Measurements from ENCODE around the gene PDE6H. TPM values are rescaled to one million over a fixed set of nuclear protein-coding genes. Genes with fewer than 3 reads are reported as not detected.

The PDE6H gene
- total and polyA plus RNA-seq, 4 donors, result 0.08 to 0.88 TPM; not detected in 2

- no peaks in the 10 kb centered on the region for H3K36me3 ChIP-seq (ENCODE audit: control insufficient read depth in 4 of 4, insufficient read depth in 4 of 4, low read length in 4 of 4)
- H3K9me3 ChIP-seq (ENCODE audit: control insufficient read depth in 4 of 4, insufficient read depth in 3 of 4, low read length in 3 of 4), result no peaks in the 10 kb centered on the region
- ATAC-seq (ENCODE audit: insufficient read depth, low FRiP score), result no peak
- TF ChIP-seq CTCF (IDR thresholded peaks at IDR 0.05; ENCODE audit: control extremely low read depth, extremely low read depth), result no peak
- peaks cover 0 to 3% (median 0%) of the 10 kb centered on the region in 5 donors for H3K4me1 ChIP-seq (ENCODE audit: control insufficient read depth in 5 of 5, insufficient read depth in 5 of 5, low read length in 5 of 5)
- WGBS, 2 donors, result 83 to 85% methylated on average over 3 of the region's 3 CpGs
- no peak overlapping the region for H3K4me3 ChIP-seq
- H3K9ac ChIP-seq (ENCODE audit: insufficient read depth in 1 of 2, low read length in 2 of 2), result no peak overlapping the region
- H3K27ac ChIP-seq (ENCODE audit: low read depth in 1 of 2, low read length in 1 of 2), result no peak overlapping the region
- no peak for DNase-seq
- H3K27me3 ChIP-seq (ENCODE audit: control insufficient read depth in 3 of 3, insufficient read depth in 3 of 3, low read length in 2 of 3), result no peaks in the 10 kb centered on the region
Measured at GRCh38 chr12:14968478-14968877, 4.4 kb upstream of the PDE6H start.

- WGBS, 2 donors, result 76 to 89% methylated on average over 4 of the region's 4 CpGs
- Histone ChIP-seq H3K27me3 (ENCODE audit: control insufficient read depth in 3 of 3, insufficient read depth in 3 of 3, low read length in 2 of 3) (no peaks in the 10 kb centered on the region), H3K9me3 (ENCODE audit: control insufficient read depth in 4 of 4, insufficient read depth in 3 of 4, low read length in 3 of 4) (no peaks in the 10 kb centered on the region), H3K9ac (ENCODE audit: insufficient read depth in 1 of 2, low read length in 2 of 2) (no peak overlapping the region), H3K27ac (ENCODE audit: low read depth in 1 of 2, low read length in 1 of 2) (no peak overlapping the region), H3K4me1 (ENCODE audit: control insufficient read depth in 5 of 5, insufficient read depth in 5 of 5, low read length in 5 of 5) (peaks cover 0 to 3% (median 0%) of the 10 kb centered on the region in 5 donors), H3K36me3 (ENCODE audit: control insufficient read depth in 4 of 4, insufficient read depth in 4 of 4, low read length in 4 of 4) (no peaks in the 10 kb centered on the region), H3K4me3 (no peak overlapping the region)
- DNase-seq (no peak), ATAC-seq (ENCODE audit: insufficient read depth, low FRiP score) (no peak)
- no peak for TF ChIP-seq CTCF (IDR thresholded peaks at IDR 0.05; ENCODE audit: control extremely low read depth, extremely low read depth)
Measured at GRCh38 chr12:14970473-14970872, 2.4 kb upstream of the PDE6H start.

GRCh38 chr12:14974633-14975032 lies 1.8 kb downstream of the PDE6H start:
- 83 to 87% methylated on average over 3 of the region's 3 CpGs for WGBS, 2 donors
- ATAC-seq (ENCODE audit: insufficient read depth, low FRiP score) (no peak), DNase-seq (no peak)
- Histone ChIP-seq H3K4me3 (no peak overlapping the region), H3K27me3 (ENCODE audit: control insufficient read depth in 3 of 3, insufficient read depth in 3 of 3, low read length in 2 of 3) (no peaks in the 10 kb centered on the region), H3K4me1 (ENCODE audit: control insufficient read depth in 5 of 5, insufficient read depth in 5 of 5, low read length in 5 of 5) (no peaks in the 10 kb centered on the region), H3K27ac (ENCODE audit: low read depth in 1 of 2, low read length in 1 of 2) (no peak overlapping the region), H3K36me3 (ENCODE audit: control insufficient read depth in 4 of 4, insufficient read depth in 4 of 4, low read length in 4 of 4) (no peaks in the 10 kb centered on the region), H3K9me3 (ENCODE audit: control insufficient read depth in 4 of 4, insufficient read depth in 3 of 4, low read length in 3 of 4) (no peaks in the 10 kb centered on the region), H3K9ac (ENCODE audit: insufficient read depth in 1 of 2, low read length in 2 of 2) (no peak overlapping the region)
- TF ChIP-seq CTCF (IDR thresholded peaks at IDR 0.05; ENCODE audit: control extremely low read depth, extremely low read depth), result no peak

GRCh38 chr12:14975457-14975856 lies 2.6 kb downstream of the PDE6H start:
- WGBS, 2 donors, result 48 to 74% methylated on average over 4 of the region's 4 CpGs
- Histone ChIP-seq H3K36me3 (ENCODE audit: control insufficient read depth in 4 of 4, insufficient read depth in 4 of 4, low read length in 4 of 4) (no peaks in the 10 kb centered on the region), H3K9ac (ENCODE audit: insufficient read depth in 1 of 2, low read length in 2 of 2) (no peak overlapping the region), H3K4me1 (ENCODE audit: control insufficient read depth in 5 of 5, insufficient read depth in 5 of 5, low read length in 5 of 5) (no peaks in the 10 kb centered on the region), H3K4me3 (no peak overlapping the region), H3K9me3 (ENCODE audit: control insufficient read depth in 4 of 4, insufficient read depth in 3 of 4, low read length in 3 of 4) (no peaks in the 10 kb centered on the region), H3K27me3 (ENCODE audit: control insufficient read depth in 3 of 3, insufficient read depth in 3 of 3, low read length in 2 of 3) (no peaks in the 10 kb centered on the region), H3K27ac (ENCODE audit: low read depth in 1 of 2, low read length in 1 of 2) (no peak overlapping the region)
- no peak for TF ChIP-seq CTCF (IDR thresholded peaks at IDR 0.05; ENCODE audit: control extremely low read depth, extremely low read depth)
- ATAC-seq (ENCODE audit: insufficient read depth, low FRiP score), result no peak
- DNase-seq, result no peak

All from lung (tissue), 12 donors.